ENCODE measurements around the gene LILRB4.
A peak's percentile ranks its signal among the peaks of the same experiment; 100 is the strongest.
"Not testable (repeated sequence)": the region's sequence is repeated elsewhere in the genome, so short reads cannot be mapped to it uniquely, and the experiment has no call there.

The LILRB4 gene

GRCh38 chr19:54653181-54653809 is 9.5 kb upstream of the LILRB4 start:
- peak; percentile 48 for DNase-seq

- no peak for DNase-seq
Measured at GRCh38 chr19:54654447-54655321, 8.1 kb upstream of the LILRB4 start.

GRCh38 chr19:54659300-54659699 is 3.5 kb upstream of the LILRB4 start:
- DNase-seq, result no peak

GRCh38 chr19:54660306-54660705 is 2.5 kb upstream of the LILRB4 start:
- no peak for DNase-seq

GRCh38 chr19:54660964-54661363 is 1.8 kb upstream of the LILRB4 start:
- no peak for DNase-seq

GRCh38 chr19:54661846-54662481 is 821 bp upstream of the LILRB4 start:
- DNase-seq, result no peak

- DNase-seq, result no peak
Measured at GRCh38 chr19:54665530-54665929, 2.7 kb downstream of the LILRB4 start.

GRCh38 chr19:54667217-54667616 is 4.4 kb downstream of the LILRB4 start:
- DNase-seq, result no peak

- DNase-seq, result no peak
Measured at GRCh38 chr19:54668353-54668752, 5.6 kb downstream of the LILRB4 start.

- DNase-seq, result no peak
Measured at GRCh38 chr19:54670576-54671357, 8.0 kb downstream of the LILRB4 start.

- DNase-seq, result no peak
Measured at GRCh38 chr19:54673222-54673621, 10.4 kb downstream of the LILRB4 start.

- DNase-seq, result peak; percentile 69
Measured at GRCh38 chr19:54674021-54674617, 11.3 kb downstream of the LILRB4 start.

GRCh38 chr19:54676210-54676834 is 13.5 kb downstream of the LILRB4 start:
- peak; percentile 40 for DNase-seq

- DNase-seq, result no peak
Measured at GRCh38 chr19:54677217-54677616, 14.4 kb downstream of the LILRB4 start.

- DNase-seq, result not testable (repeated sequence)
Measured at GRCh38 chr19:54681596-54681995, 18.8 kb downstream of the LILRB4 start.

GRCh38 chr19:54682306-54682856 is 19.6 kb downstream of the LILRB4 start:
- DNase-seq, result no peak

GRCh38 chr19:54684527-54684926 is 21.7 kb downstream of the LILRB4 start:
- DNase-seq, result no peak

GRCh38 chr19:54691582-54692297 is 29.0 kb downstream of the LILRB4 start:
- DNase-seq, result no peak

GRCh38 chr19:54692298-54692615 is 29.5 kb downstream of the LILRB4 start:
- DNase-seq, result no peak

GRCh38 chr19:54694648-54695047 is 31.9 kb downstream of the LILRB4 start:
- DNase-seq, result no peak

GRCh38 chr19:54696117-54696548 is 33.3 kb downstream of the LILRB4 start:
- DNase-seq, result no peak
